Airway epithelial cell (primary cell): ENCODE results near the gene OR12D3. TPM values are rescaled to one million over a fixed set of nuclear protein-coding genes. Genes with fewer than 3 reads are reported as not detected.

Experiments
- total RNA-seq: library from RNA; depleted of rRNA; stranded (reverse); fragments of >200 nt; gene quantifications from 2 replicates; pipeline ENCODE4 v1.2.3, GENCODE V29; 2015

OR12D3 gene, protein sequence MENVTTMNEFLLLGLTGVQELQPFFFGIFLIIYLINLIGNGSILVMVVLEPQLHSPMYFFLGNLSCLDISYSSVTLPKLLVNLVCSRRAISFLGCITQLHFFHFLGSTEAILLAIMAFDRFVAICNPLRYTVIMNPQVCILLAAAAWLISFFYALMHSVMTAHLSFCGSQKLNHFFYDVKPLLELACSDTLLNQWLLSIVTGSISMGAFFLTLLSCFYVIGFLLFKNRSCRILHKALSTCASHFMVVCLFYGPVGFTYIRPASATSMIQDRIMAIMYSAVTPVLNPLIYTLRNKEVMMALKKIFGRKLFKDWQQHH
- not detected in 2 replicates for total RNA-seq

GRCh38 chr6:29375191-29375590, at the start of gene OR12D3:
Gene OR12D3, minus strand, starts transcription at chr6:29375291. Its CDS starts 4 bp downstream, at chr6:29375287.

DNA sequence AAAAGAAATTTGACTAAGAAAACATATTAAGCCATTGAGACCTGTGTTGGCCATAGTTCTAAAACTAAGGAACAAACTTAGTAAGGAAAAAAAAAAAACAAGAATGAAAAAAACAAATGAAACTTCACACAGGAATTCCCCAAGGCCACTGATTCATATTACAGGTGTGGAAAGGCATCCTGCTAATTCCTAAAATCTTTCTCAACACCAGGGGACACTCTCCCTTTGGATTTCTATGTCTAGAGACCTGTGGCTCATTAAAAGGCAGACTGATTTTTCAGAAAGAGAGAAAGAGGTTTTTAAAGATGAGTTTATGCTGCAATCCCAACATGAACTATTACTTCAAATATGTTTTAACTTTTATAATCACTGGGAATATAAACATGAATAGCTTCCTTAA, 39.5 kb upstream of the OR12D3 start, which contains the start of gene OR12D1:
TSS of gene OR12D1 (plus strand) at position 341 of the 400 bp plus-strand sequence.

DNA sequence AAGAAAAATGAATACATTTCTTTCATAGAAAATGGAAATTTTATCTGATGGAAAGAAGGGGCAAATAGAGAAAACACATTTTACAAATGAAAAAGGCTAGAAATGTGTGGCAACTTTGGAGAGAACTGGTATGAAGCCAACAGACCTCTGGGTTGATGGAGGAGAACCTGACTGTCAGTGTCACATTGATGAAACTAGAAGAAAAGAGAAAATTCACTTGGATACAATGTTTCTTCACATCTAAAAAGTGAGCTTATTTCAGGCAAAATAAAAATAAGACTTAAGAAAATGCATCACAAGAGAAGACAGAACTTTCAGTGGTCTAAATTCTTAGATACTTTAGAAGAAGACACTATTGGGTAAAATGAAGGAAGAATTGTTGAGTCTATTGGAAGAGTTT, 20.2 kb upstream of the OR12D3 start, which contains the start of gene OR12D2:
TSS of gene OR12D2 (plus strand) at position 301 of the 400 bp plus-strand sequence. CDS start 1,069 bp downstream, outside the sequence.

DNA sequence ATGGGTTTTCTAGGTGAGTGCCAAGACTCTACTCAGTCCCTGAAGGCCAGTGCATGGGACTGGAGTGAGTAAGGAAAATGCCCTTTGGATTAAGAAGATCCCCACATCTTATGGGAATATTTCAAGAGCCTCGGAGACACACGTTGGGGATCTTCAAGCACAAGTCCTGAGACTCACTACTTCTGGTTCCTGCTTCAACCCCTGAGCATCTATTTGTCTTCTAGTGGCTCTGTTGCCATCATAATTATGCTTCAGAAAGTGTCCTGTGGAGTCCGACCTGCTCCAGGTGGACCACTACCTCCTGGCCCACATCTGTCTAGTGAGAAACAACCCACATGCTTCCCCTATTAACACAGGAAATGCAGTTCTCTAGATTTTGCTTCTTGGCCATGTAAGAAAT, 6.3 kb downstream of the OR12D3 start, which contains the start of gene OR5V1:
TSS of gene OR5V1 (minus strand) at position 101 of the 400 bp plus-strand sequence. CDS start 12,670 bp downstream, outside the sequence.

Other genes starting within 250 kb of the OR12D3 start
- not detected in 2 replicates for gene OR2J2, start 204.4 kb downstream of the OR12D3 start, total RNA-seq
- not detected in 2 replicates for gene OR14J1, start 73.6 kb downstream of the OR12D3 start, total RNA-seq
- not detected in 2 replicates for gene OR5V1, start 6.4 kb downstream of the OR12D3 start, total RNA-seq
- gene OR12D2, start 20.3 kb upstream of the OR12D3 start, total RNA-seq = not detected in 2 replicates
- gene OR12D1, start 39.6 kb upstream of the OR12D3 start, total RNA-seq = not detected in 2 replicates
- gene OR10C1, start 64.0 kb upstream of the OR12D3 start, total RNA-seq = not detected in 2 replicates
- not detected in 2 replicates for gene OR11A1, start 81.8 kb upstream of the OR12D3 start, total RNA-seq
- not detected in 2 replicates for gene OR2H1, start 81.9 kb upstream of the OR12D3 start, total RNA-seq
- gene MAS1L, start 112.7 kb upstream of the OR12D3 start, total RNA-seq = not detected in 2 replicates
- gene UBD, start 184.4 kb upstream of the OR12D3 start, total RNA-seq = not detected in 2 replicates
- gene OR2H2, start 209.8 kb upstream of the OR12D3 start, total RNA-seq = not detected in 2 replicates